Body of pancreas (tissue), 4 donors: Measurements from ENCODE around the gene DUSP28. TPM values are rescaled to one million over a fixed set of nuclear protein-coding genes. Genes with fewer than 3 reads are reported as not detected.

Source experiments
- ATAC-seq: fragments of 150-250 bp; one replicate; pipeline ENCODE4 v1.9.1; 2016
- DNase-seq, 4 donors: peaks; one replicate each; pipeline ENCODE4 v3.0.0-alpha.2; 2019
- H3K27ac ChIP-seq, 4 donors: fragments of 200-600 bp; sonication (generic); 1 replicate in 3 of 4; 2 replicates in 1 of 4; pipeline versions ENCODE4 v1.5.1 to v1.6.1; 2016 to 2019; ENCODE audit warnings: mild to moderate bottlenecking in 1 of 4, mixed read lengths in 1 of 4, moderate library complexity in 1 of 4
- H3K27me3 ChIP-seq, 2 donors: fragments of 200-600 bp; sonication (generic); one replicate each; pipeline ENCODE4 v1.6.0; 2016; ENCODE audit warnings: mild to moderate bottlenecking in 1 of 2
- H3K36me3 ChIP-seq, 2 donors: fragments of 200-600 bp; sonication (generic); replicated peaks in 1 of 2; 2 replicates each; pipeline ENCODE4 v1.5.1; 2016; ENCODE audit warnings: low read depth in 2 of 2; ENCODE audit not compliant: insufficient read depth in 1 of 2
- H3K4me1 ChIP-seq: fragments of 200-600 bp; sonication (generic); one replicate; pipeline ENCODE4 v1.6.0; 2016
- H3K4me3 ChIP-seq, 2 donors: fragments of 200-600 bp; sonication (generic); 1 replicate in 1 of 2; 2 replicates in 1 of 2; pipeline ENCODE4 v1.5.1; 2016 to 2019
- H3K9me3 ChIP-seq, 3 donors: fragments of 200-600 bp; sonication (generic); 1 replicate in 2 of 3; 2 replicates in 1 of 3; pipeline ENCODE4 v1.5.1; 2016
- CTCF ChIP-seq, 7 experiments: fragments of 450-650 bp in 4 of 7; fragments of 200-600 bp in 3 of 7; sonication (generic) in 3 of 7; IDR thresholded peaks; one replicate each; pipeline ENCODE4 v1.5.1; 2016 to 2019; ENCODE audit warnings: antibody characterized with exemption in 7 of 7
- POLR2A ChIP-seq, 3 donors: fragments of 450-650 bp; IDR thresholded peaks; one replicate each; pipeline ENCODE4 v1.6.1; 2016; ENCODE audit warnings: antibody characterized with exemption in 3 of 3, mild to moderate bottlenecking in 2 of 3
- WGBS, 2 donors: methylation state at CpG; one replicate each; pipeline ENCODE4 v1.1.5; 2017; 5-methylcytosine and 5-hydroxymethylcytosine counted together
- intact Hi-C: fragments of 100-400 bp; cut with DNase I; formaldehyde crosslinking; loops from one replicate; pipeline ENCODE4 v1.15.1; 2023
- total RNA-seq, 2 donors: library from RNA; depleted of rRNA; stranded (reverse); fragments of >200 nt; gene quantifications; one replicate each; pipeline ENCODE4 v1.1.0, GENCODE V29; 2016

The DUSP28 gene
- total RNA-seq, 2 donors from 2014 or later, result 4.7 to 6.6 TPM

DNA sequence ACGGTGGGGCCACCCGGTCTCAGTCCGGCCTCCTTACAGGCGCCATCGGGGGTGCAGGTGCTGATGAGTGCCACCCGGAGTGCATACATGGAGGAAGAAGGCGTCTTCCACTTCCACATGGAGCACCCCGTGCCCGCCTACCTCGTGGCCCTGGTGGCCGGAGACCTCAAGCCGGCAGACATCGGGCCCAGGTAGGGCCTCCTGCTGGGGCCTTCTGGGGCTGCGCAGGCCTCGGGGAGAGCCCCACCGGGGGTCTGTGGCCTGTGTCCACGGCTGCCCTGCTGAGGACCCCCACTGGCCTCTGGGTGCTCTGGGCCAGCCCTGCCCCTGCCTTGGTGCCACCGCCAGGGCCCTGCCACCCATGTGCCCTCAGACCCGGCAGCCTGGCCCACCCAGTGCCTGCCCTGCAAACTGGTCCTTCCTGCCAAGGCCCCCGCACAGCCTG, 12.9 kb downstream of the DUSP28 start:
- Histone ChIP-seq H3K9me3 (no peaks in the 10 kb centered on the region), H3K27me3 (no peaks in the 10 kb centered on the region), H3K36me3 (peaks cover 8 to 20% of the 10 kb centered on the region in 2 donors), H3K27ac (no peak overlapping the region), H3K4me1 (peaks cover 33% of the 10 kb centered on the region), H3K4me3 (no peak overlapping the region)
- TF ChIP-seq POLR2A (IDR thresholded peaks at IDR 0.05), result no peak
- no peak for TF ChIP-seq CTCF (IDR thresholded peaks at IDR 0.05)
- intact Hi-C loops, result no loop called here
- ATAC-seq, result no peak
- peak in 1 of 4 donors; percentile 11 for DNase-seq
- 89 to 90% methylated on average over 7 to 19 of the region's 20 CpGs for WGBS, 2 donors

- H3K36me3 ChIP-seq, result peaks cover 8 to 20% of the 10 kb centered on the region in 2 donors
- 90% methylated on average over 18 to 34 of the region's 37 CpGs for WGBS, 2 donors
- ATAC-seq (no peak), DNase-seq (peak in 1 of 4 donors; percentile 13)
- TF ChIP-seq CTCF (IDR thresholded peaks at IDR 0.05) (no peak), POLR2A (IDR thresholded peaks at IDR 0.05) (no peak)
- intact Hi-C loops, result no loop called here
- no peak overlapping the region for H3K27ac ChIP-seq
- no peaks in the 10 kb centered on the region for H3K27me3 ChIP-seq
- no peak overlapping the region for H3K4me3 ChIP-seq
- no peaks in the 10 kb centered on the region for H3K9me3 ChIP-seq
- H3K4me1 ChIP-seq, result peaks cover 35% of the 10 kb centered on the region
These were observed 13.6 kb downstream of the DUSP28 start for GRCh38 chr2:240573516-240574385.

- 83 to 94% methylated on average over 13 to 20 of the region's 21 CpGs for WGBS, 2 donors
- Histone ChIP-seq H3K36me3 (peaks cover 8 to 20% of the 10 kb centered on the region in 2 donors), H3K27me3 (no peaks in the 10 kb centered on the region), H3K27ac (no peak overlapping the region), H3K4me1 (peaks cover 40% of the 10 kb centered on the region), H3K4me3 (no peak overlapping the region), H3K9me3 (no peaks in the 10 kb centered on the region)
- ATAC-seq (no peak), DNase-seq (no peak)
- intact Hi-C loops, result no loop called here
- TF ChIP-seq POLR2A (IDR thresholded peaks at IDR 0.05) (no peak), CTCF (IDR thresholded peaks at IDR 0.05) (no peak)
These were observed 14.4 kb downstream of the DUSP28 start for GRCh38 chr2:240574386-240575100.

DNA sequence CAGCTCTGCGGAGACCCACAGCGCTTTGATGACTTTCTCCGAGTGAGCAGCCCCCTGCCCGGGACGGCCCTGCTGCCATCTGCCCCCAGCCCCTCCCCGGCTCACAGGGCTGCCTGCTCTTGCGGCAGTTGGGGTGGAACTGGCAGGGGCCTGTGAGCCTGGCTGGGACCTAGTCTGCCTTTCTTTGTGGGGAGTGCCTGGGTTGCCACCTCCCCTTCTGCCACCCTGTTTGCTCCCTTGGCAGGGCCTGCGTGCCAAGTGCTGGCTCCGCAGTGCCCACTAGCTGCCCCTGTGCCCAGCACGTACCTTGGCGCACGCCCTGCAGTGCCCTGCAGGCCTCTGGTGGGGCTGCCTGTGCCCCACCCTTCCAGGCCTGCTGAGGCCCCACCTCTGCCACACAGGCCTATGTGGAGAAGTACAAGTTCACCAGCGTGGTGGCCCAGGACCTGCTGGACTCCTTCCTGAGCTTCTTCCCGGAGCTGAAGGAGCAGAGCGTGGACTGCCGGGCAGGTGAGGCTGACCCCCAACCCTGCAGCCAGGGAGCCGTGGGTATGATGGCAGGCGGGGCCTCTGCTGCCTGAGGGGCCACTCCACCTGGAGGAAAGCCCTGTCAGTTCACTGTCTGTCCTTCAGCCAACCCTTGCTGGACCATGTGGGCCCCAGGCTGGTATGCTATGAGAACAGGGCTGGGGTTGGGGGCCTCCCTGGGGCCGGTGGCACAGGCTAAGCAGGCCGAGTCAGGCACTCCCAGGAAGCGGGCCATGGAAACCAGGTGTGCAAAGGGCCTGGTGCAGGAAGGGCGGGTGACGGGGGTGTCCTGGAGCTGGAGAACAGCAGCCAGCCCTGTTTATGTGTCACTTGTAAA, 15.2 kb downstream of the DUSP28 start:
- intact Hi-C loops, result no loop called here
- Histone ChIP-seq H3K27me3 (no peaks in the 10 kb centered on the region), H3K27ac (no peak overlapping the region), H3K36me3 (peaks cover 8 to 20% of the 10 kb centered on the region in 2 donors), H3K4me3 (no peak overlapping the region), H3K9me3 (no peaks in the 10 kb centered on the region), H3K4me1 (peaks cover 40% of the 10 kb centered on the region)
- ATAC-seq, result no peak
- no peak for TF ChIP-seq POLR2A (IDR thresholded peaks at IDR 0.05)
- TF ChIP-seq CTCF (IDR thresholded peaks at IDR 0.05), result no peak
- WGBS, 2 donors, result 86 to 89% methylated on average over 9 to 23 of the region's 23 CpGs
- no peak for DNase-seq
